ENCODE data around the gene DROSHA. TPM values are rescaled to one million over a fixed set of nuclear protein-coding genes. Genes with fewer than 3 reads are reported as not detected.

DROSHA gene
- total and polyA plus RNA-seq, 2 donors (not counting 3 experiments of a cell fraction or from before 2014, with no cell fraction given), result 49.1 to 96.4 TPM

DNA sequence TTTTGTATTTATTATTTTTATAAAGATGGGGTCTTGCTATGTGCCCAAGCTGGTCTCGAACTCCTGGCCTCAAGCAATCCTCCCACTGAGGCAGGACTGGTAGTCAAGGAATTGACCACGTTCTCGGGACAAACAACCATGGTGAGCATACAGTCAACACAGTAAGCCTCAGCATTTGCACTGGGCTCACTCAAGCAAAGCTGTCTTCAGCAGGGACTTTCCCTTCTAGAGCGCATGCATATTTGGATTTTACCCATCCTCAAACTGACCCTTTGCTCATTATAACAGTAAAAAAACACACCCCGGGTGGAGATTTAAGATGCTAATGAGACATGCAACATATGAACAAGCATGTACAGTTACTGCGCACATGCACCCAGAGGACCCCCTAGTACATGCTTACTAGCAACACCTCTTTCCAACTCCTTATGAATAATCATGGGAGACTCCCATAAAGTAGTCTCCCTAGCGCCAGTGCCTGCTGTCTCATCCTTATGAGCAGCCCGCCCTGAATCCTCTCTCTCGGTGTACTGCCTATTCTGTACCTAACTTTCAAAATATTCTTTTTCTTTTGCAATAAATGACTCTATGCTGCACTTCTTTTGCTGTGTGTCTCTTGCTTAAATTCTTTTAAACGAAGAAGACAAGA, 41.7 kb upstream of the DROSHA start:
- no TSS peak for BruUV-seq (replicated peaks)
- Histone ChIP-seq H3K4me1 (ENCODE audit: control insufficient read depth, extremely low read depth, insufficient read depth, low read length) (no peaks in the 10 kb centered on the region), H2AFZ (ENCODE audit: low read depth, low read length) (no peak overlapping the region), H3K9me3 (replicated peaks; ENCODE audit: control insufficient read depth, insufficient read depth, low read length) (no peaks in the 10 kb centered on the region), H3K4me3 (replicated peaks in 1 of 3; ENCODE audit: insufficient read depth in 1 of 3, low read depth in 1 of 3, low read length in 3 of 3) (no peak overlapping the region), H3K4me2 (ENCODE audit: insufficient read depth, low read length) (no peak overlapping the region), H3K27ac (ENCODE audit: insufficient read depth, low read depth, low read length) (no peak overlapping the region), H3K27me3 (ENCODE audit: control insufficient read depth in 2 of 2, insufficient read depth in 2 of 2, low read length in 2 of 2) (peaks cover 1 to 5% of the 10 kb centered on the region in 2 experiments), H3K36me3 (ENCODE audit: control insufficient read depth in 2 of 2, extremely low read depth in 1 of 2, insufficient read depth in 2 of 2, low read length in 2 of 2) (no peaks in the 10 kb centered on the region), H3K9ac (replicated peaks; ENCODE audit: extremely low read depth, insufficient read depth, low read length) (no peak overlapping the region), H3K79me2 (ENCODE audit: control insufficient read depth, insufficient read depth, low read length) (no peaks in the 10 kb centered on the region), H4K20me1 (replicated peaks; ENCODE audit: control insufficient read depth, extremely low read depth, insufficient read depth, low read length) (no peaks in the 10 kb centered on the region), H3K9me1 (replicated peaks; ENCODE audit: control insufficient read depth, extremely low read depth, insufficient read depth, low read length) (no peaks in the 10 kb centered on the region)
- dilution Hi-C loops (cut with MboI; ENCODE audit: extremely low pct_ligation_motif_present, low sequenced_read_pairs), result no loop called here
- POLR2A ChIA-PET, result no interaction called here
- CTCF ChIA-PET, result no interaction called here
- intact Hi-C loops (cut with micrococcal nuclease), result no loop called here
- TF ChIP-seq, protein P1, sequence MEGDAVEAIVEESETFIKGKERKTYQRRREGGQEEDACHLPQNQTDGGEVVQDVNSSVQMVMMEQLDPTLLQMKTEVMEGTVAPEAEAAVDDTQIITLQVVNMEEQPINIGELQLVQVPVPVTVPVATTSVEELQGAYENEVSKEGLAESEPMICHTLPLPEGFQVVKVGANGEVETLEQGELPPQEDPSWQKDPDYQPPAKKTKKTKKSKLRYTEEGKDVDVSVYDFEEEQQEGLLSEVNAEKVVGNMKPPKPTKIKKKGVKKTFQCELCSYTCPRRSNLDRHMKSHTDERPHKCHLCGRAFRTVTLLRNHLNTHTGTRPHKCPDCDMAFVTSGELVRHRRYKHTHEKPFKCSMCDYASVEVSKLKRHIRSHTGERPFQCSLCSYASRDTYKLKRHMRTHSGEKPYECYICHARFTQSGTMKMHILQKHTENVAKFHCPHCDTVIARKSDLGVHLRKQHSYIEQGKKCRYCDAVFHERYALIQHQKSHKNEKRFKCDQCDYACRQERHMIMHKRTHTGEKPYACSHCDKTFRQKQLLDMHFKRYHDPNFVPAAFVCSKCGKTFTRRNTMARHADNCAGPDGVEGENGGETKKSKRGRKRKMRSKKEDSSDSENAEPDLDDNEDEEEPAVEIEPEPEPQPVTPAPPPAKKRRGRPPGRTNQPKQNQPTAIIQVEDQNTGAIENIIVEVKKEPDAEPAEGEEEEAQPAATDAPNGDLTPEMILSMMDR (IDR thresholded peaks at IDR 0.05; ENCODE audit: extremely low read depth in 1 of 2, insufficient read depth in 1 of 2, low read depth in 1 of 2, low read length in 2 of 2), result no peak
- no peak for FAIRE-seq
- DNase-seq (ENCODE audit: low read depth, low spot score), result no peak

GRCh38 chr5:31569068-31569467, 37.2 kb upstream of the DROSHA start:
- Histone ChIP-seq H3K79me2 (ENCODE audit: control insufficient read depth, insufficient read depth, low read length) (no peaks in the 10 kb centered on the region), H3K36me3 (ENCODE audit: control insufficient read depth in 2 of 2, extremely low read depth in 1 of 2, insufficient read depth in 2 of 2, low read length in 2 of 2) (no peaks in the 10 kb centered on the region), H3K9me3 (replicated peaks; ENCODE audit: control insufficient read depth, insufficient read depth, low read length) (no peaks in the 10 kb centered on the region), H3K9ac (replicated peaks; ENCODE audit: extremely low read depth, insufficient read depth, low read length) (no peak overlapping the region), H3K4me3 (replicated peaks in 1 of 3; ENCODE audit: insufficient read depth in 1 of 3, low read depth in 1 of 3, low read length in 3 of 3) (no peak overlapping the region), H3K4me2 (ENCODE audit: insufficient read depth, low read length) (no peak overlapping the region), H4K20me1 (replicated peaks; ENCODE audit: control insufficient read depth, extremely low read depth, insufficient read depth, low read length) (no peaks in the 10 kb centered on the region), H3K27ac (ENCODE audit: insufficient read depth, low read depth, low read length) (no peak overlapping the region), H3K9me1 (replicated peaks; ENCODE audit: control insufficient read depth, extremely low read depth, insufficient read depth, low read length) (no peaks in the 10 kb centered on the region), H3K4me1 (ENCODE audit: control insufficient read depth, extremely low read depth, insufficient read depth, low read length) (no peaks in the 10 kb centered on the region), H2AFZ (ENCODE audit: low read depth, low read length) (no peak overlapping the region), H3K27me3 (ENCODE audit: control insufficient read depth in 2 of 2, insufficient read depth in 2 of 2, low read length in 2 of 2) (peaks cover 0 to 1% of the 10 kb centered on the region in 2 experiments)
- intact Hi-C loops (cut with micrococcal nuclease), result no loop called here
- CTCF ChIA-PET, result interaction anchor here (0.6 kb wide), 1 partner anchor 30 kb away, joined by 3 read pairs; no protein-coding TSS in a partner anchor
- DNase-seq (ENCODE audit: low read depth, low spot score) (no peak), FAIRE-seq (no peak)
- dilution Hi-C loops (cut with MboI; ENCODE audit: extremely low pct_ligation_motif_present, low sequenced_read_pairs), result no loop called here
- POLR2A ChIA-PET, result no interaction called here
- BruUV-seq (replicated peaks), result no TSS peak
- TF ChIP-seq POLR2A (IDR thresholded peaks at IDR 0.05; ENCODE audit: low read depth, low read length) (no peak), POLR2AphosphoS5 (IDR thresholded peaks at IDR 0.05; ENCODE audit: insufficient read depth, low read depth, low read length) (no peak), JUN (IDR thresholded peaks at IDR 0.05; ENCODE audit: borderline replicate concordance, insufficient read depth, insufficient read length, low read depth) (no peak), EZH2 (IDR thresholded peaks at IDR 0.05; ENCODE audit: borderline replicate concordance, low read depth, low read length, severe bottlenecking) (no peak), MYC (IDR thresholded peaks at IDR 0.05; ENCODE audit: low read depth, low read length) (no peak), MAX (IDR thresholded peaks at IDR 0.05; ENCODE audit: insufficient read depth, insufficient read length) (no peak), GATA2 (IDR thresholded peaks at IDR 0.05; ENCODE audit: insufficient read depth, insufficient read length, low read depth, low read length) (no peak), FOS (IDR thresholded peaks at IDR 0.05; ENCODE audit: borderline replicate concordance, insufficient read depth, low read length) (no peak)
- TF ChIP-seq, protein P1 (IDR thresholded peaks at IDR 0.05; ENCODE audit: extremely low read depth in 1 of 2, insufficient read depth in 1 of 2, low read depth in 1 of 2, low read length in 2 of 2), result no peak

All from endothelial cell of umbilical vein (primary cell).